RWPE2 (cell line): ENCODE data around the gene STX5.
"Not testable (repeated sequence)": the region's sequence is repeated elsewhere in the genome, so short reads cannot be mapped to it uniquely, and the experiment has no call there.

Experiments
- ATAC-seq: fragments of 200-7000 bp; cut with Tn5 transposase; 3 replicates; pipeline ENCODE4 v1.9.1; 2021; ENCODE audit warnings: low read depth
- DNase-seq: peaks from one replicate; pipeline ENCODE4 v3.0.0-alpha.2; 2020; ENCODE audit warnings: low spot score
- H3K27ac ChIP-seq: fragments of 450-650 bp; 2 replicates; pipeline ENCODE4 v1.5.1; 2017; ENCODE audit warnings: mild to moderate bottlenecking; ENCODE audit not compliant: poor library complexity, severe bottlenecking
- H3K27me3 ChIP-seq: fragments of 250-450 bp; sonication (Bioruptor Pico); 2 replicates; pipeline ENCODE4 v1.5.1; 2021; ENCODE audit warnings: mild to moderate bottlenecking, moderate library complexity; ENCODE audit not compliant: insufficient read depth, poor library complexity, severe bottlenecking
- H3K36me3 ChIP-seq: fragments of 250-450 bp; sonication (Bioruptor Pico); 2 replicates; pipeline ENCODE4 v1.5.1; 2020; ENCODE audit warnings: low read depth, mild to moderate bottlenecking, moderate library complexity
- H3K4me1 ChIP-seq: fragments of 250-450 bp; sonication (Bioruptor Pico); 2 replicates; pipeline ENCODE4 v1.5.1; 2021; ENCODE audit warnings: mild to moderate bottlenecking, moderate library complexity; ENCODE audit not compliant: insufficient read depth, poor library complexity, severe bottlenecking
- H3K4me3 ChIP-seq: fragments of 250-450 bp; sonication (Bioruptor Pico); 2 replicates; pipeline ENCODE4 v1.5.1; 2021; ENCODE audit warnings: mild to moderate bottlenecking, moderate library complexity; ENCODE audit not compliant: severe bottlenecking
- H3K9me3 ChIP-seq: fragments of 250-450 bp; sonication (Bioruptor Pico); 2 replicates; pipeline ENCODE4 v1.5.1; 2021; ENCODE audit warnings: mild to moderate bottlenecking, moderate library complexity; ENCODE audit not compliant: severe bottlenecking
- CTCF ChIP-seq: fragments of 450-650 bp; IDR thresholded peaks from one replicate; pipeline ENCODE4 v1.5.1; 2017; ENCODE audit warnings: mild to moderate bottlenecking, moderate library complexity; ENCODE audit not compliant: poor library complexity, severe bottlenecking

Gene STX5

DNA sequence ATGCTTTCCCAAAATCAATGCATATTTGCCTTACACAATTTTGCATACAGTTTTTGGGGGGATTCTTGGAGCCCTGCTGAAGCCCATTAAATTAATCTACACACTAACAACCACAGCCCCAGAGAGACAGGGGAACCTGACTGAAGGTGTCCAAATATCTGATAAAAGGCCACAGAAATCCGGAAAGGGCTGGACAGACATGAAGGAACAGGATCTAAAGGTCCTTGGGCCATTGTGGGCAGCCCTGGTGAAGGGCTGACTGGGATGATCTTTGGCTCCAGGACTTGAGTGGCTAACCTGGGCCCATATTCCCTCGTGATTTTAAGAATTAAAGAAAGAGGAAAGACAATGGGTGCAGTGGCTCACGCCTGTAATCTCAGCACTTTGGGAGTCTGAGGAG, 14.3 kb upstream of the STX5 start:
- no peaks in the 10 kb centered on the region for H3K36me3 ChIP-seq
- no peak for TF ChIP-seq CTCF
- H3K9me3 ChIP-seq: no peaks in the 10 kb centered on the region
- DNase-seq (no peak), ATAC-seq (no peak)
- H3K4me1 ChIP-seq: peaks cover 6% of the 10 kb centered on the region
- H3K27me3 ChIP-seq: no peaks in the 10 kb centered on the region
- H3K27ac ChIP-seq: no peak overlapping the region
- no peak overlapping the region for H3K4me3 ChIP-seq

DNA sequence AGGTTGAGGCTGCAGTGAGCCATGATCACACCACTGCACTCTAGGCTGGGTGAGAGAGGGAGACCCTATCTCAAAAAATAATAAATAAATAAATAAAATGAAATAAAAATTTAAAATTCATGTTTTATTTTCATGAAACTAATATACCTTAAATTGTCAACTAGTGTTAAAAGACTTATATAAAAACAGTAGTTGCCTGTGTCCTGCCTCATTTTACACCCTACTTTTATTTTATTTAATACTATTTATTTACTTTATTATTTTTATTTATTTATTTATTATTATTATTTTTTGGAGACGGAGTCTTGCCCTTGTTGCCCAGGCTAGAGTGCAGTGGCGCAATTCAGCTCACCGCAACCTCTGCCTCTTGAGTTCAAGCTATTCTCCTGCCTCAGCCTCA, 12.3 kb upstream of the STX5 start:
- ATAC-seq: no peak
- no peak for DNase-seq

GRCh38 chr11:62843466-62843865, 11.6 kb upstream of the STX5 start:
- peaks cover 11% of the 10 kb centered on the region for H3K4me1 ChIP-seq
- no peaks in the 10 kb centered on the region for H3K9me3 ChIP-seq
- ATAC-seq (no peak), DNase-seq (no peak)
- H3K27me3 ChIP-seq: no peaks in the 10 kb centered on the region
- no peak overlapping the region for H3K4me3 ChIP-seq
- no peak for TF ChIP-seq CTCF
- no peak overlapping the region for H3K27ac ChIP-seq
- H3K36me3 ChIP-seq: no peaks in the 10 kb centered on the region

More for the DNA sequence above, 12.3 kb upstream of the STX5 start:
- no peaks in the 10 kb centered on the region for H3K27me3 ChIP-seq
- no peaks in the 10 kb centered on the region for H3K9me3 ChIP-seq
- no peak for TF ChIP-seq CTCF
- peaks cover 11% of the 10 kb centered on the region for H3K4me1 ChIP-seq
- no peak overlapping the region for H3K27ac ChIP-seq
- no peak overlapping the region for H3K4me3 ChIP-seq
- no peaks in the 10 kb centered on the region for H3K36me3 ChIP-seq

GRCh38 chr11:62842891-62843290, 11.0 kb upstream of the STX5 start:
- H3K27me3 ChIP-seq, H3K36me3 ChIP-seq, H3K4me3 ChIP-seq, ATAC-seq, H3K9me3 ChIP-seq, DNase-seq: not testable (repeated sequence)
- Histone ChIP-seq H3K4me1 (peaks cover 11% of the 10 kb centered on the region), H3K27ac (peak overlapping the region; percentile 97)

DNA sequence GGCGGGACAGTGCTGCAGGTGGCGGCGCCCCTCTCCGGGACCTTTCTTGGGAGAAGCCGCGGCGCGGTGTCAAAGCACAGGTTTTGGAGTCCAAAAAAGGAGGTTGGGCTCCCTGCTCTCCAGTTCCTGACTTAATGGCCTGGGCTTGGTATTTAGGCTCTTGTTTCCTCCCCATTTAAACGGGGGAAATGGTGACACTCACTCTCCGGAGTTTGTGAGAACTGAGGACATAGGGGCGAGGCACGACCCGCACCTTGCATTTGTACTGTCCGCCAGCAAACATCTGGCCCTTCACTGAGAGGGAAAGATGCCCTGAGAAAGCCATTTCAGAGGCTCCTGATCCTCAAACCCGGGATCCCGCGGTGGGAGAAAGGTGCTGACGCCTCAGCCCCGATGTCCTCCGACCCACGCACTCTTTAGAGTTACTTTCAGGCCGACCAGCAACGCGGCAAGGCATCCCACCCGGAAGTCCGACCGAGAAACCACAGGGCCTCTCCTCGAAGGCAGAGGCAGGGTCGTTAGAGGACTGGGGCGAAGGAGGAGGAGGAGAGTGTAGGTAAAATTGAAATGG, 10.4 kb upstream of the STX5 start:
- Histone ChIP-seq H3K4me1 (peaks cover 11% of the 10 kb centered on the region), H3K9me3 (no peaks in the 10 kb centered on the region), H3K36me3 (peaks cover 7% of the 10 kb centered on the region), H3K27ac (peak overlapping the region; percentile 97), H3K27me3 (no peaks in the 10 kb centered on the region), H3K4me3 (peak overlapping the region; percentile 23)
- no peak for ATAC-seq
- DNase-seq: no peak
- TF ChIP-seq CTCF: no peak
